Measurements from ENCODE around the gene BRD1. TPM values are rescaled to one million over a fixed set of nuclear protein-coding genes. Genes with fewer than 3 reads are reported as not detected.

BRD1 gene
- total RNA-seq, 2 donors from 2014 or later = 127 to 153 TPM

- peaks cover 56% of the 10 kb centered on the region for H3K27me3 Mint-ChIP-seq
Observed at GRCh38 chr22:49740242-49740641, 87.4 kb downstream of the BRD1 start.

GRCh38 chr22:49739138-49739537 lies 88.5 kb downstream of the BRD1 start:
- H3K9me3 ChIP-seq (ENCODE audit: control insufficient read depth, low read length, poor library complexity, severe bottlenecking) = no peaks in the 10 kb centered on the region
- Mint-ChIP-seq H3K4me3 (no peak overlapping the region), H3K27ac (no peak overlapping the region), H3K4me1 (peaks cover 3% of the 10 kb centered on the region), H3K36me3 (ENCODE audit: low read depth) (peaks cover 2% of the 10 kb centered on the region), H3K27me3 (peaks cover 67% of the 10 kb centered on the region)
- no peak for ATAC-seq
- no peak for DNase-seq

More at GRCh38 chr22:49740242-49740641, 87.4 kb downstream of the BRD1 start:
- Mint-ChIP-seq H3K36me3 (ENCODE audit: low read depth) (peaks cover 2% of the 10 kb centered on the region), H3K4me3 (no peak overlapping the region), H3K4me1 (peaks cover 3% of the 10 kb centered on the region), H3K27ac (no peak overlapping the region)
- ATAC-seq = no peak
- H3K9me3 ChIP-seq (ENCODE audit: control insufficient read depth, low read length, poor library complexity, severe bottlenecking) = no peaks in the 10 kb centered on the region
- DNase-seq = no peak

- DNase-seq (no peak), ATAC-seq (no peak)
- Mint-ChIP-seq H3K27me3 (peaks cover 71% of the 10 kb centered on the region), H3K36me3 (ENCODE audit: low read depth) (peaks cover 2% of the 10 kb centered on the region), H3K4me1 (peaks cover 4% of the 10 kb centered on the region), H3K27ac (no peak overlapping the region), H3K4me3 (no peak overlapping the region)
- no peaks in the 10 kb centered on the region for H3K9me3 ChIP-seq (ENCODE audit: control insufficient read depth, low read length, poor library complexity, severe bottlenecking)
Observed at GRCh38 chr22:49738566-49738965, 89.1 kb downstream of the BRD1 start.

- H3K4me1 Mint-ChIP-seq = peaks cover 5% of the 10 kb centered on the region
- H3K9me3 ChIP-seq (ENCODE audit: control insufficient read depth, low read length, poor library complexity, severe bottlenecking) = no peaks in the 10 kb centered on the region
- ATAC-seq (no peak), DNase-seq (no peak)
- H3K27me3 Mint-ChIP-seq = peaks cover 77% of the 10 kb centered on the region
- H3K27ac Mint-ChIP-seq = no peak overlapping the region
- H3K36me3 Mint-ChIP-seq (ENCODE audit: low read depth) = peaks cover 2% of the 10 kb centered on the region
- H3K4me3 Mint-ChIP-seq = no peak overlapping the region
Observed at GRCh38 chr22:49738006-49738405, 89.7 kb downstream of the BRD1 start.

- Mint-ChIP-seq H3K4me3 (no peak overlapping the region), H3K27me3 (peaks cover 70% of the 10 kb centered on the region), H3K27ac (no peak overlapping the region), H3K36me3 (ENCODE audit: low read depth) (peaks cover 2% of the 10 kb centered on the region), H3K4me1 (peaks cover 5% of the 10 kb centered on the region)
- no peaks in the 10 kb centered on the region for H3K9me3 ChIP-seq (ENCODE audit: control insufficient read depth, low read length, poor library complexity, severe bottlenecking)
- ATAC-seq = no peak
- no peak for DNase-seq
Observed at GRCh38 chr22:49737101-49737551, 90.5 kb downstream of the BRD1 start.

- peaks cover 66% of the 10 kb centered on the region for H3K27me3 Mint-ChIP-seq
Observed at GRCh38 chr22:49736538-49736937, 91.1 kb downstream of the BRD1 start.

GRCh38 chr22:49735901-49736421 lies 91.7 kb downstream of the BRD1 start:
- Mint-ChIP-seq H3K27ac (no peak overlapping the region), H3K27me3 (peaks cover 67% of the 10 kb centered on the region), H3K4me1 (peaks cover 5% of the 10 kb centered on the region), H3K36me3 (ENCODE audit: low read depth) (peaks cover 2% of the 10 kb centered on the region), H3K4me3 (no peak overlapping the region)
- DNase-seq (no peak), ATAC-seq (no peak)
- H3K9me3 ChIP-seq (ENCODE audit: control insufficient read depth, low read length, poor library complexity, severe bottlenecking) = no peaks in the 10 kb centered on the region

More at GRCh38 chr22:49736538-49736937, 91.1 kb downstream of the BRD1 start:
- ATAC-seq (no peak), DNase-seq (no peak)
- Mint-ChIP-seq H3K4me3 (no peak overlapping the region), H3K4me1 (peaks cover 5% of the 10 kb centered on the region), H3K27ac (no peak overlapping the region), H3K36me3 (ENCODE audit: low read depth) (peaks cover 2% of the 10 kb centered on the region)
- H3K9me3 ChIP-seq (ENCODE audit: control insufficient read depth, low read length, poor library complexity, severe bottlenecking) = no peaks in the 10 kb centered on the region

- H3K4me1 Mint-ChIP-seq = peaks cover 5% of the 10 kb centered on the region
- H3K9me3 ChIP-seq (ENCODE audit: control insufficient read depth, low read length, poor library complexity, severe bottlenecking) = no peaks in the 10 kb centered on the region
- H3K4me3 Mint-ChIP-seq = no peak overlapping the region
- ATAC-seq (no peak), DNase-seq (no peak)
- H3K27me3 Mint-ChIP-seq = peaks cover 68% of the 10 kb centered on the region
- H3K27ac Mint-ChIP-seq = no peak overlapping the region
- peaks cover 2% of the 10 kb centered on the region for H3K36me3 Mint-ChIP-seq (ENCODE audit: low read depth)
Observed at GRCh38 chr22:49735411-49735900, 92.2 kb downstream of the BRD1 start.

GRCh38 chr22:49734882-49735281 lies 92.8 kb downstream of the BRD1 start:
- no peak overlapping the region for H3K27ac Mint-ChIP-seq
- H3K27me3 Mint-ChIP-seq = peaks cover 72% of the 10 kb centered on the region
- H3K4me3 Mint-ChIP-seq = no peak overlapping the region
- DNase-seq (no peak), ATAC-seq (no peak)
- H3K4me1 Mint-ChIP-seq = peaks cover 7% of the 10 kb centered on the region
- H3K36me3 Mint-ChIP-seq (ENCODE audit: low read depth) = peaks cover 5% of the 10 kb centered on the region
- H3K9me3 ChIP-seq (ENCODE audit: control insufficient read depth, low read length, poor library complexity, severe bottlenecking) = no peaks in the 10 kb centered on the region

GRCh38 chr22:49734390-49734789 lies 93.3 kb downstream of the BRD1 start:
- peaks cover 69% of the 10 kb centered on the region for H3K27me3 Mint-ChIP-seq
- H3K9me3 ChIP-seq (ENCODE audit: control insufficient read depth, low read length, poor library complexity, severe bottlenecking) = no peaks in the 10 kb centered on the region
- no peak overlapping the region for H3K27ac Mint-ChIP-seq
- H3K4me3 Mint-ChIP-seq = no peak overlapping the region
- DNase-seq (no peak), ATAC-seq (no peak)
- H3K36me3 Mint-ChIP-seq (ENCODE audit: low read depth) = peaks cover 5% of the 10 kb centered on the region
- peaks cover 7% of the 10 kb centered on the region for H3K4me1 Mint-ChIP-seq

- Mint-ChIP-seq H3K27me3 (peaks cover 68% of the 10 kb centered on the region), H3K36me3 (ENCODE audit: low read depth) (peaks cover 5% of the 10 kb centered on the region), H3K4me3 (no peak overlapping the region), H3K4me1 (peaks cover 7% of the 10 kb centered on the region), H3K27ac (no peak overlapping the region)
- DNase-seq (no peak), ATAC-seq (no peak)
- no peaks in the 10 kb centered on the region for H3K9me3 ChIP-seq (ENCODE audit: control insufficient read depth, low read length, poor library complexity, severe bottlenecking)
Observed at GRCh38 chr22:49733631-49734030, 94.0 kb downstream of the BRD1 start.

GRCh38 chr22:49730656-49731055 lies 97.0 kb downstream of the BRD1 start:
- peaks cover 6% of the 10 kb centered on the region for H3K4me1 Mint-ChIP-seq
- H3K27ac Mint-ChIP-seq = peak overlapping the region; percentile 82

GRCh38 chr22:49728570-49729271 lies 99.0 kb downstream of the BRD1 start:
- peaks cover 10% of the 10 kb centered on the region for H3K4me1 Mint-ChIP-seq
- H3K27me3 Mint-ChIP-seq = peaks cover 59% of the 10 kb centered on the region
- no peak overlapping the region for H3K27ac Mint-ChIP-seq
- no peak overlapping the region for H3K4me3 Mint-ChIP-seq
- H3K36me3 Mint-ChIP-seq (ENCODE audit: low read depth) = peaks cover 6% of the 10 kb centered on the region
- DNase-seq (no peak), ATAC-seq (no peak)
- no peaks in the 10 kb centered on the region for H3K9me3 ChIP-seq (ENCODE audit: control insufficient read depth, low read length, poor library complexity, severe bottlenecking)

More at GRCh38 chr22:49730656-49731055, 97.0 kb downstream of the BRD1 start:
- no peak overlapping the region for H3K4me3 Mint-ChIP-seq
- ATAC-seq (no peak), DNase-seq (no peak)
- H3K9me3 ChIP-seq (ENCODE audit: control insufficient read depth, low read length, poor library complexity, severe bottlenecking) = no peaks in the 10 kb centered on the region
- H3K27me3 Mint-ChIP-seq = peaks cover 73% of the 10 kb centered on the region
- H3K36me3 Mint-ChIP-seq (ENCODE audit: low read depth) = peaks cover 3% of the 10 kb centered on the region
